ENCODE measurements around the gene CDH6.
A peak's percentile ranks its signal among the peaks of the same experiment; 100 is the strongest.

The CDH6 gene

GRCh38 chr5:31250201-31250600 lies 56.7 kb downstream of the CDH6 start:
- DNase-seq (ENCODE audit: low spot score): no peak

- no peak for DNase-seq (ENCODE audit: low spot score)
Measured at GRCh38 chr5:31251032-31251431, 57.5 kb downstream of the CDH6 start.

DNA sequence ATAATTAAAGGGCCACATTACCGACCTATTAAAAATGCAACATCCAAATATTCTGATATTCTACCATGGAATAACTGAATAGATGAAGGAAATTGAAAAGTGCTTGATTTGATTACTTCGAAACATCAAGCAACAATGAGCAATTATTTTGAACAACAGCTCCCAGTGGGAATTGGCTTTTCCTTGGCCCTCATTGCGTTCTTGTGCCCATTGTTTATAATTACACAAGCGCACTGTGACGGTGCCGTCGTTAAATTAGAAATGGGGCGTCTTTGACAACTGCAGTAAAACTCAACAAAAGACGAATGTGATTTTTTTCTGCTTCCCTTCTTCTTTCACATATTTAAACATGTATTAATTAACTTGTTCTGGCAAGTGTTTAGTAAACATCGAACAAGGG lies 61.6 kb downstream of the CDH6 start:
- no peak for DNase-seq (ENCODE audit: low spot score)

GRCh38 chr5:31268256-31268655 lies 74.8 kb downstream of the CDH6 start:
- DNase-seq (ENCODE audit: low spot score): no peak

DNA sequence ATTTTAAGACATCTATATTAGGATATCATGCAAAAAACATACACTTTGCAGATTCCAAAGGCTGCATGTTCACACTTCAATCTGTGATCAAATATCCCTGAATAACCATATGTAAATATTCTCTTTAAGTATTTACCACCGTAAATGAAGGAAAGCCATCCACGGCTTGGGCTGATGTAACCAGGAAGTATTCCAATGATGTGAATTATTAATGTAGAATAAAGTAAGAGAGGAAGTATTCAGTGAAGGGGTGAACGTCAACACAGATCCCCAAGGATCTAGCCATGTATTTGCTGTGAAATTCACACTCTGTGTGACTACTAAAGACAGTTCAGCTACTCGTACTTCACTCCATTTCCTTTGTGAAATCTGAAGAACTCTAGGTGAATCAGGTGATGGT lies 75.2 kb downstream of the CDH6 start:
- DNase-seq (ENCODE audit: low spot score): no peak

GRCh38 chr5:31269259-31269658 lies 75.8 kb downstream of the CDH6 start:
- no peak for DNase-seq (ENCODE audit: low spot score)

DNA sequence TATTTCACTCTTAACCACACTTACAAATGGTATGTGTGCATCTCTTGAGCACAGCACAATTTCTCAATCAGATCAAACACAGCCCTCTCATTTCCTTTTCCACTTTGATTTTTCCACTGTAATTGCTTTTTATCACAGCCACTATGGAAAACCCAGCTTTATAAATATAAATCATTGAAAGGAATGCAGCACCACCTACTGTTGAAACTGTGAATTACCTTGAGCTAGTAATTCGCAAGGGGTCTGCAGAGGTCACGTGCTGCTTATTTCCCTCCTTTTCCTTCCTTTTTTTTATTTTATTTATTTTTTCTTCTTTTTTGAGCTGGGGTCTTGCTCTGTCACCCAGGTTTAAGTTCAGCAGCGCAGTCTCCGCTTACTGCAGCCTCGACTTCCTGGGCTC lies 76.9 kb downstream of the CDH6 start:
- no peak for DNase-seq (ENCODE audit: low spot score)

DNA sequence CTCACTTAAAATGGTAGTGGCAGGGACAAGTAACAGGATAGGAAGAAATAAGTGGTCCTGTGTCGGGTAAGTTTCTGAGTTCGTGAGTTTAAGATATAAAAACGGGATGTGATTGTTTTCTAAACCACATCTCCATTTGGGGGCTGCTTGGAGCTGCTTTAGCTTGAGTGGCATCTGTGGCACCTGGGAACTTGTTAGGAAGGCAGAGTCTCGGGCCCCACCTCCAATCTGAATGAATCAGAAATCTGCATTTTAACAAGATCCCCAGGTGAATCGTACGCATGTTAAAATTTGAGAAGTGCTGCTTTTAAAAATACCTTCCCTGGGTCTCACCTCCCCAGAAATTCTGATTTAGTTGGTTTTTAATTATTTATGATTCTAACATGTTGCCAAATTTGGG lies 78.1 kb downstream of the CDH6 start:
- no peak for DNase-seq (ENCODE audit: low spot score)

- no peak for DNase-seq (ENCODE audit: low spot score)
Measured at GRCh38 chr5:31273161-31273560, 79.7 kb downstream of the CDH6 start.

DNA sequence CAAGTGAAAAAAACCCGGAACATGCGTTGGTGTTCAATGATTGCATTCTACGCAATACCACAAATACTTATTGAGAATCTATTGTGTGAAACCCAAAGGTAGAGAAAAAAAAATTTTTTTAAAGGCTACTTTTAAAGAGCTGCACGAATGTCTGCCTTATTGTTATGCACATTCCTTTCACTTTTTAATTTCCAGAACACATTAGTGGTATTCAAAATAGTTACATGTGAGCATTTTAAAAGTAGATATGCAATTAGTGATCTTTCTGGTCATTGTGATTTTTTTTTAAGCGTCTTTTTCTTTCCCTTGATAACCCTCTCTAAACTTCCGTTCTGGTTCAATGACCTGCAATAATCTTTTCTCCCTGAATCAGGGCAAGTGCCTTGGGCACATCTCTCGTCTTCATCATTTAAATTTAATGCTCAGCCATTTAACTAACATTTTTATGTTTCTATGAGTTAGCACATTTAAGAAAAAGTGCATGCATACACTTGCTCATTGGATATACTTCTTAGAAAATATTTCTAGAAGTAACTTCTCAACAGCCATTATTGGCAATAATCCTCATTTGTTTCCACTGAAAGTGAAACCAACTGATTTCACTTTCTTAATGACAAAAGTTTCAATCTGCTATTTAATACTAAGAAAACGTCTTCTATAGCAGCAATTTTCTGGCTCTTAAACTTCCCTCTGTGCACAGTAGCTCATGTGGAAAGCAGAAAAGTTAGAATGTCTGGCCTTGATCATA lies 80.3 kb downstream of the CDH6 start:
- DNase-seq (ENCODE audit: low spot score): no peak

DNA sequence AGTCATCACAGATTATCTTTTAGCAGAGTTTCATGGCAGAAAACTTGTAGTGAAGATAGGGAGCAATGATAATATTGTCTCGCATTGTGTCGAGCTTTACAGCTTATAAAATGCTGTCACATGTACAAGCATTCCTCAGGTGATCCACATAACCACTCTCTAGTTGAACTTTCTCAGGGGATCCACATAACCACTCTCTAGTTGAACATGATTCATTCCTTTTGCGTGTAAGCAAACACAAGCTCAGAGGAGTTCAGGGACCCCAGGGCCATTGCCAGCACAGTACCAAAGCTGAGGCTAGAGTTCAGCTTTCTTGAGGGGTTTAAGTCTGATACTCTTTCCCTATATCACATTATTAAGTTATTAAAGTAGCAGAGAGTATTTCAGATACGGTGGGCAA lies 86.7 kb downstream of the CDH6 start:
- DNase-seq (ENCODE audit: low spot score): no peak

GRCh38 chr5:31283326-31283725 lies 89.8 kb downstream of the CDH6 start:
- DNase-seq (ENCODE audit: low spot score): no peak

DNA sequence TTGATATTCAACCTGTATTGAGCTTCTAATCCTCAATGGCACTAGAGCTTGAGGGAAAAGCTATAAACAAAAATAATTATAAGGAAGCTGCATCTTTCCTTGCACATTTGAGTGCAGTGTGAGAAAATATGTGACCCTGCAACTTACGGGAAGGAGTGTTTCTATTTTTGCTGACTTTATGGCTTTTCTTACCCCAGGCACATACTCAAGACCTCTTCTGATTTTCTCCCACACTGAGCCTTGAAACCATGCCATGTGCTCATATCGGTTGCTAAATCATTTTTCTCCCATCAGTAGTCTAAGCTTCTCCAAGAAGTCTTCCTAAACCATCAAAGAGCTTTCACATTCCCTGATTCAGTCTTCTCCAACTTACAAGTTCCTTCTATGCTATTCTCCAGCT lies 91.5 kb downstream of the CDH6 start:
- no peak for DNase-seq (ENCODE audit: low spot score)

- DNase-seq (ENCODE audit: low spot score): no peak
Measured at GRCh38 chr5:31287985-31288384, 94.5 kb downstream of the CDH6 start.

DNA sequence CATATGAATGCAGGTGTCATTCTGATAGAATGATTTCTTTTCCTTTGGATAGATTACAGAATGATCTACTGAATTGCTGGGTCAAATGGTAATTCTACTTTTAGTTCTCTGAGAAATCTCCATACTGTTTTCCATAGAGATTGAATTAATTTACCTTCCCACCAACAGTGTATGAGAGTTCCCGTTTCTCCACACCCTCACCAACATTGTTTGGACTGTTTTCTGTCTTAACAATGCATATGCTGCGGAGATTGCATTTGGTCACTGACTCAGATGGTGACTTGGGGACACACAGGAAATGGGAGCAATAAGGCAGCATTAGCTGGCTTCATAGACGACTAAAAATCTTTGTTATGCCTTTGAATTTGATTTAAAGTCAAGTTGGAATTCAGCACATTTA lies 95.9 kb downstream of the CDH6 start:
- DNase-seq (ENCODE audit: low spot score): no peak

- DNase-seq (ENCODE audit: low spot score): no peak
Measured at GRCh38 chr5:31291323-31291854, 97.9 kb downstream of the CDH6 start.

DNA sequence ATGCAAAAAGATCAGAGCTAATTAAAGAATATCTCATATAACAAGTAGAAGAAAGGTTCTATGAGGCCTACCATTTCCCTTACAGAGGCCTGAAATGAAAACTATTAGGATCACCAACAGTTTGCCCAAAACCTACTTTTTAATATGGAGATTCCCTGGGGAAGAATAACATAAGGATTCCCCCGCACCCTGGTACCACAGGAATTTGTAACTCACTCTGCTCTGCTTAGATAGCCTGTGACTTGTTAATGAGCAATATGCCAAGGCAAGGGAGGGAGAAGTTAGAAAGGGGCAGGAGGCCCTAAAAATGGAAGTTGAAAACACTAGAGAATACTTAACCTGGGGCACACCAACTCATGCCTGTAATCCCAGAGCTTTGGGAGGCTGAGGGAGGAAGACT lies 107.0 kb downstream of the CDH6 start:
- DNase-seq (ENCODE audit: low spot score): no peak

- DNase-seq (ENCODE audit: low spot score): no peak
Measured at GRCh38 chr5:31301833-31302232, 108.3 kb downstream of the CDH6 start.

GRCh38 chr5:31303688-31304087 lies 110.2 kb downstream of the CDH6 start:
- no peak for DNase-seq (ENCODE audit: low spot score)

DNA sequence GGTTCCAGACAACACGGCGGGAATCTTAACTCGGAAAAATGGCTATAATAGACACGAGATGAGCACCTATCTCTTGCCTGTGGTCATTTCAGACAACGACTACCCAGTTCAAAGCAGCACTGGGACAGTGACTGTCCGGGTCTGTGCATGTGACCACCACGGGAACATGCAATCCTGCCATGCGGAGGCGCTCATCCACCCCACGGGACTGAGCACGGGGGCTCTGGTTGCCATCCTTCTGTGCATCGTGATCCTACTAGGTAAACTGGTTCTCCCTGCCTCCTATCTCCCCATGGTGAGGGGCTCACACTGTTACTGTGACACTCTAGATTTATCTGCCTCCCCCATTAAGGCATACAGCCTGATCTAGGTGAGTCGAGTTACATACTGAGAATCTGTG lies 124.2 kb downstream of the CDH6 start:
- DNase-seq (ENCODE audit: low spot score): peak; percentile 59

GRCh38 chr5:31319335-31319734 lies 125.8 kb downstream of the CDH6 start:
- DNase-seq (ENCODE audit: low spot score): no peak

DNA sequence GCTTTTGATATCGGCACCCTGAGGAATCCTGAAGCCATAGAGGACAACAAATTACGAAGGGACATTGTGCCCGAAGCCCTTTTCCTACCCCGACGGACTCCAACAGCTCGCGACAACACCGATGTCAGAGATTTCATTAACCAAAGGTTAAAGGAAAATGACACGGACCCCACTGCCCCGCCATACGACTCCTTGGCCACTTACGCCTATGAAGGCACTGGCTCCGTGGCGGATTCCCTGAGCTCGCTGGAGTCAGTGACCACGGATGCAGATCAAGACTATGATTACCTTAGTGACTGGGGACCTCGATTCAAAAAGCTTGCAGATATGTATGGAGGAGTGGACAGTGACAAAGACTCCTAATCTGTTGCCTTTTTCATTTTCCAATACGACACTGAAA lies 129.5 kb downstream of the CDH6 start:
- DNase-seq (ENCODE audit: low spot score): no peak

GRCh38 chr5:31324842-31325241 lies 131.4 kb downstream of the CDH6 start:
- DNase-seq (ENCODE audit: low spot score): no peak

DNA sequence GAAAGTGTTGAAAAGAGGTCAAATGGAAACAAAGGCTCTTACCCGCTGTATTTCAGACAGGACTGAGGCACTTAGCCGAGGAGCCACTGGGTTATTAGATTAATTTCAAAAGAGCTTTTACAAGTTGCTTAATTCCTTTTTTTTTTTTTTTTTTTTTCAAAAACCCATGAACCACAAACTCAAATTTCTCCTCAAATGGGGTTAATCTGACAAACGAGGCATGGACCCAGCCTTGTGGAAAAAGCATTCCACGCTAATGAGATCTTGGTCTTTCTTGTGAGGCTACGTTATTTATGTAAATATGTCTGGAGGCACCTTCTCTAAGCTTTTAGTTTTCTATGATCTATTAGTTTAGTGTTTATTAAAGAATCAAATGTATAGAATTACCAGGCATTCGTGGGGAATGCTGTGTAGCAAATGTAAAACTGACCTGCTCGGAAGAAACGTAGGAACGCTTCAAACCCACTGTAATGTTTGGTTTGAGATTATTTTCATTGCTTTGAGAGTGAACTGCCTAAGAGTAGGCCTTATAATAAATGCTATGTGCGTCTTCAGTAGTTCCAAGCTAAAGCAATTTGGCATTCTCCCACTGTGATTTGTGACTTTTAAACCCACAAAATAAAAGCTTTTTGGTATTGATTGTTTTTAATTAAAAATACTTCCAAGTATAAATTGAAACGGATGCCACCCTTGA lies 134.7 kb downstream of the CDH6 start:
- DNase-seq (ENCODE audit: low spot score): no peak
